ENCODE data around the gene SBF2.

- TF ChIP-seq EZH2 (IDR thresholded peaks at IDR 0.05; ENCODE audit: borderline replicate concordance, low read depth, low read length, severe bottlenecking) = no peak
- TF ChIP-seq CTCF (IDR thresholded peaks at IDR 0.05; ENCODE audit: extremely low read depth in 1 of 2, insufficient read depth in 1 of 2, low read depth in 1 of 2, low read length in 2 of 2) = no peak
- TF ChIP-seq POLR2A (IDR thresholded peaks at IDR 0.05; ENCODE audit: low read depth, low read length) = no peak
These were observed 186.5 kb downstream of the SBF2 start for GRCh38 chr11:10107497-10107896.
